Trophoblast cell (in vitro differentiated cells and primary cell): ENCODE measurements around the gene ASPRV1.

ENCODE experiments used
- DNase-seq, 2 donors: peaks; one replicate each; pipeline ENCODE4 v3.0.0-alpha.2; 2016
- H2AFZ ChIP-seq: 2 replicates; pipeline ENCODE4 v1.6.1; 2013; ENCODE audit warnings: low read length, moderate library complexity, mild to moderate bottlenecking; ENCODE audit not compliant: insufficient read depth, poor library complexity
- H2AK5ac ChIP-seq: 2 replicates; pipeline ENCODE4 v1.6.1; 2013; ENCODE audit warnings: mild to moderate bottlenecking, low read length
- H2BK120ac ChIP-seq: 2 replicates; pipeline ENCODE4 v1.6.1; 2013; ENCODE audit warnings: low read length, mild to moderate bottlenecking, moderate library complexity; ENCODE audit not compliant: insufficient read depth, poor library complexity
- H2BK12ac ChIP-seq: 2 replicates; pipeline ENCODE4 v1.6.1; 2013; ENCODE audit warnings: mild to moderate bottlenecking, low read length, moderate library complexity
- H2BK5ac ChIP-seq: 2 replicates; pipeline ENCODE4 v1.6.1; 2013; ENCODE audit warnings: low read length, low read depth, moderate library complexity, mild to moderate bottlenecking; ENCODE audit not compliant: poor library complexity
- H3K14ac ChIP-seq: 2 replicates; pipeline ENCODE4 v1.6.1; 2013; ENCODE audit warnings: mild to moderate bottlenecking, low read length
- H3K18ac ChIP-seq: 2 replicates; pipeline ENCODE4 v1.6.1; 2013; ENCODE audit warnings: mild to moderate bottlenecking, low read length
- H3K23ac ChIP-seq: 2 replicates; pipeline ENCODE4 v1.6.1; 2013; ENCODE audit warnings: low read length
- H3K27ac ChIP-seq: 2 replicates; pipeline ENCODE4 v1.5.1; 2013; ENCODE audit warnings: low read depth, mild to moderate bottlenecking, inconsistent platforms, low read length, moderate library complexity
- H3K27me3 ChIP-seq: 2 replicates; pipeline ENCODE4 v1.6.1; 2013; ENCODE audit warnings: inconsistent platforms, mild to moderate bottlenecking, low read length, moderate library complexity; ENCODE audit not compliant: insufficient read depth
- H3K36me3 ChIP-seq, 2 experiments: 1 replicate in 1 of 2; 2 replicates in 1 of 2; pipeline ENCODE4 v1.6.1; 2013; ENCODE audit warnings: low read length in 2 of 2, mild to moderate bottlenecking in 2 of 2, moderate library complexity in 1 of 2; ENCODE audit not compliant: insufficient read depth in 2 of 2, control insufficient read depth in 1 of 2
- H3K4ac ChIP-seq: 2 replicates; pipeline ENCODE4 v1.6.1; 2013; ENCODE audit warnings: low read depth, mild to moderate bottlenecking, low read length, moderate library complexity
- H3K4me1 ChIP-seq, 2 experiments: 1 replicate in 1 of 2; 2 replicates in 1 of 2; pipeline ENCODE4 v1.6.1; 2013; ENCODE audit warnings: low read length in 2 of 2, mild to moderate bottlenecking in 2 of 2, moderate library complexity in 1 of 2; ENCODE audit not compliant: insufficient read depth in 2 of 2, control insufficient read depth in 1 of 2
- H3K4me2 ChIP-seq: 2 replicates; pipeline ENCODE4 v1.6.1; 2013; ENCODE audit warnings: inconsistent platforms, mild to moderate bottlenecking, low read length, moderate library complexity
- H3K4me3 ChIP-seq: 2 replicates; pipeline ENCODE4 v1.5.1; 2013; ENCODE audit warnings: mild to moderate bottlenecking, low read depth, low read length, inconsistent platforms
- H3K79me1 ChIP-seq: one replicate; pipeline ENCODE4 v1.6.1; 2013; ENCODE audit warnings: low read length
- H3K79me2 ChIP-seq: 2 replicates; pipeline ENCODE4 v1.6.1; 2013; ENCODE audit warnings: low read length, mild to moderate bottlenecking; ENCODE audit not compliant: control insufficient read depth, insufficient read depth, poor library complexity
- H3K9ac ChIP-seq: 2 replicates; pipeline ENCODE4 v1.6.1; 2013; ENCODE audit warnings: mild to moderate bottlenecking, low read length
- H3K9me3 ChIP-seq: 2 replicates; pipeline ENCODE4 v1.6.1; 2013; ENCODE audit warnings: low read depth, mild to moderate bottlenecking, control low read depth, inconsistent platforms, low read length; ENCODE audit not compliant: insufficient read depth
- H4K12ac ChIP-seq: 2 replicates; pipeline ENCODE4 v1.6.1; 2013; ENCODE audit warnings: low read depth, mild to moderate bottlenecking, low read length, moderate library complexity
- H4K8ac ChIP-seq: 2 replicates; pipeline ENCODE4 v1.6.1; 2013; ENCODE audit warnings: low read depth, mild to moderate bottlenecking, low read length, moderate library complexity
- H4K91ac ChIP-seq: one replicate; pipeline ENCODE4 v1.6.1; 2013; ENCODE audit warnings: low read depth, mild to moderate bottlenecking, low read length, moderate library complexity
- WGBS: extraction: QIAGEN DNeasy Blood & Tissue Kit; methylation state at CpG from one replicate; pipeline ENCODE4 v1.1.7; 2013; ENCODE audit warnings: missing lambda C conversion rate; ENCODE audit not compliant: insufficient read length, insufficient coverage; ENCODE audit errors: extremely low coverage; 5-methylcytosine and 5-hydroxymethylcytosine counted together

The ASPRV1 gene

DNA sequence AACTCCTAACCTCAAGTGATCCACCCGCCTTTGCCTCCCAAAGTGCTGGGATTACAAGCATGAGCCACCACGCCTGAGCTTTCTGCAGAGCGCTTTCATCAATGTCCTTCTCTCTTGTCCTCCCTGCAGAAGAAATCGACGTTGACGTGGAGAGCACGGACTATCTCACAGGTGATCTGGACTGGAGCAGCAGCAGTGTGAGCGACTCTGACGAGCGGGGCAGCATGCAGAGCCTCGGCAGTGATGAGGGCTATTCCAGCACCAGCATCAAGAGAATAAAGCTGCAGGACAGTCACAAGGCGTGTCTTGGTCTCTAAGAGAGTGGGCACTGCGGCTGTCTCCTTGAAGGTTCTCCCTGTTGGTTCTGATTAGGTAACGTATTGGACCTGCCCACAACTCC lies 23.5 kb downstream of the ASPRV1 start:
- WGBS: no CpG with 5 or more reads among the region's 14 CpGs

GRCh38 chr2:69936906-69937305 lies 24.5 kb downstream of the ASPRV1 start:
- WGBS: no CpG with 5 or more reads among the region's 11 CpGs
- Histone ChIP-seq H3K9ac (no peak overlapping the region), H3K18ac (no peak overlapping the region), H4K91ac (no peak overlapping the region), H2AFZ (no peak overlapping the region), H3K79me1 (no peaks in the 10 kb centered on the region), H3K4me2 (no peak overlapping the region), H3K4ac (no peak overlapping the region), H3K4me3 (no peak overlapping the region), H2BK12ac (peak overlapping the region; percentile 11), H3K79me2 (no peaks in the 10 kb centered on the region), H2BK120ac (no peak overlapping the region), H2BK5ac (peak overlapping the region; percentile 5), H3K27ac (no peak overlapping the region), H4K12ac (no peak overlapping the region), H3K14ac (no peak overlapping the region), H3K4me1 (peaks cover 0 to 3% of the 10 kb centered on the region in 2 experiments), H3K36me3 (peaks cover 15 to 24% of the 10 kb centered on the region in 2 experiments), H4K8ac (no peak overlapping the region), H3K9me3 (no peaks in the 10 kb centered on the region), H3K27me3 (no peaks in the 10 kb centered on the region), H2AK5ac (no peak overlapping the region), H3K23ac (no peak overlapping the region)
- no peak for DNase-seq

More for the DNA sequence above, 23.5 kb downstream of the ASPRV1 start:
- H4K91ac ChIP-seq: no peak overlapping the region
- H3K27ac ChIP-seq: no peak overlapping the region
- H2BK12ac ChIP-seq: no peak overlapping the region
- no peaks in the 10 kb centered on the region for H3K79me2 ChIP-seq
- no peak overlapping the region for H3K4ac ChIP-seq
- H4K8ac ChIP-seq: no peak overlapping the region
- DNase-seq: no peak
- no peak overlapping the region for H2BK5ac ChIP-seq
- H3K79me1 ChIP-seq: no peaks in the 10 kb centered on the region
- no peak overlapping the region for H3K23ac ChIP-seq
- peaks cover 15 to 24% of the 10 kb centered on the region in 2 experiments for H3K36me3 ChIP-seq
- no peak overlapping the region for H3K4me2 ChIP-seq
- H2AK5ac ChIP-seq: no peak overlapping the region
- no peak overlapping the region for H3K4me3 ChIP-seq
- H3K14ac ChIP-seq: no peak overlapping the region
- H3K9me3 ChIP-seq: no peaks in the 10 kb centered on the region
- H3K18ac ChIP-seq: no peak overlapping the region
- no peak overlapping the region for H3K9ac ChIP-seq
- H3K4me1 ChIP-seq: peaks cover 0 to 3% of the 10 kb centered on the region in 2 experiments
- no peak overlapping the region for H2AFZ ChIP-seq
- no peak overlapping the region for H4K12ac ChIP-seq
- H2BK120ac ChIP-seq: no peak overlapping the region
- H3K27me3 ChIP-seq: no peaks in the 10 kb centered on the region

DNA sequence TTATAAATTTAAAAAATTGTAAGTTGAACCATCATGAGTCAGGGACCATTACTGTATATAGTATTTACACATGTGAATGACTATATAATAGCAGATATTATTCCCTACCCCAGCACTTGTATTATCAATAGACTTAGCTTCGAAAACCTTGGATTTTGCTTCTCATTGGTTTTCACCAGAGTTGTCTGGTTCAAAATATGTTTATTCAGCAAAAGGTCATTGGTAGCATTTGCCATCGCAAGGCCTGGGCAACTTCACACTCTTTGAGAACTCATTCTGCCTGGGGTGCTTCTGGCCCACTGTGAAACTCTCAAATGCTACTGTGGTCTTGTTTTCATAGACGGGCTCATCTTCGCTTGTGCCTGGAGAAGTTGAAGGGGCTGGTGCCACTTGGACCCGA lies 26.4 kb downstream of the ASPRV1 start:
- H4K91ac ChIP-seq: peak overlapping the region; percentile 33
- H3K27me3 ChIP-seq: no peaks in the 10 kb centered on the region
- peaks cover 14 to 22% of the 10 kb centered on the region in 2 experiments for H3K36me3 ChIP-seq
- H2BK12ac ChIP-seq: peak overlapping the region; percentile 44
- H3K4ac ChIP-seq: no peak overlapping the region
- no peak for DNase-seq
- H4K8ac ChIP-seq: no peak overlapping the region
- no peak overlapping the region for H2AFZ ChIP-seq
- H3K18ac ChIP-seq: no peak overlapping the region
- no peak overlapping the region for H2AK5ac ChIP-seq
- H3K79me1 ChIP-seq: no peaks in the 10 kb centered on the region
- no peak overlapping the region for H3K9ac ChIP-seq
- no peak overlapping the region for H4K12ac ChIP-seq
- H3K4me2 ChIP-seq: no peak overlapping the region
- H3K27ac ChIP-seq: no peak overlapping the region
- no peak overlapping the region for H2BK120ac ChIP-seq
- H3K9me3 ChIP-seq: no peaks in the 10 kb centered on the region
- H3K79me2 ChIP-seq: no peaks in the 10 kb centered on the region
- H3K14ac ChIP-seq: no peak overlapping the region
- peaks cover 0 to 3% of the 10 kb centered on the region in 2 experiments for H3K4me1 ChIP-seq
- H2BK5ac ChIP-seq: no peak overlapping the region
- H3K23ac ChIP-seq: no peak overlapping the region
- no CpG with 5 or more reads among the region's 5 CpGs for WGBS
- H3K4me3 ChIP-seq: no peak overlapping the region

GRCh38 chr2:69934614-69934908 lies 26.9 kb downstream of the ASPRV1 start:
- no CpG with 5 or more reads among the region's 1 CpG for WGBS

More at GRCh38 chr2:69934614-69934908, 26.9 kb downstream of the ASPRV1 start:
- Histone ChIP-seq H2AK5ac (no peak overlapping the region), H2BK5ac (no peak overlapping the region), H3K36me3 (peaks cover 14 to 20% of the 10 kb centered on the region in 2 experiments), H3K27me3 (no peaks in the 10 kb centered on the region), H3K4me2 (no peak overlapping the region), H2BK12ac (no peak overlapping the region), H4K12ac (no peak overlapping the region), H3K4me3 (no peak overlapping the region), H3K4ac (no peak overlapping the region), H3K27ac (no peak overlapping the region), H3K79me2 (no peaks in the 10 kb centered on the region), H4K91ac (no peak overlapping the region), H3K4me1 (peaks cover 0 to 3% of the 10 kb centered on the region in 2 experiments), H3K9ac (no peak overlapping the region), H3K9me3 (no peaks in the 10 kb centered on the region), H2BK120ac (no peak overlapping the region), H2AFZ (no peak overlapping the region), H4K8ac (no peak overlapping the region), H3K18ac (no peak overlapping the region), H3K14ac (no peak overlapping the region), H3K79me1 (no peaks in the 10 kb centered on the region), H3K23ac (no peak overlapping the region)
- DNase-seq: no peak
